ENCODE results near the gene SPOPL.

- TF ChIP-seq CTCF (IDR thresholded peaks at IDR 0.05) = no peak
- no peak for TF ChIP-seq POLR2A (IDR thresholded peaks at IDR 0.05; ENCODE audit: low read depth)
These were observed 99.3 kb downstream of the SPOPL start for GRCh38 chr2:138600732-138601457.
